Kidney (tissue), 14 donors: ENCODE measurements around the gene ZNF683. TPM values are rescaled to one million over a fixed set of nuclear protein-coding genes. Genes with fewer than 3 reads are reported as not detected.

Experiments
- DNase-seq, 5 donors: peaks; one replicate each; pipeline ENCODE4 v3.0.0-alpha.2; 2013 to 2020
- FAIRE-seq: peaks from 2 replicates; lab custom pipeline; 2012; peaks lifted over from hg19 to GRCh38; lab: Jason Lieb, UNC
- H3K27ac ChIP-seq, 2 donors: one replicate each; pipeline ENCODE4 v1.7.0; 2013; ENCODE audit warnings: low read depth in 2 of 2, low read length in 2 of 2, inconsistent platforms in 1 of 2
- H3K27me3 ChIP-seq: one replicate; pipeline ENCODE4 v1.7.1; 2013; ENCODE audit warnings: low read length, inconsistent platforms; ENCODE audit not compliant: control insufficient read depth, insufficient read depth
- H3K36me3 ChIP-seq, 3 donors: one replicate each; pipeline versions ENCODE4 v1.7.0 to v1.7.1; 2013; ENCODE audit warnings: low read length in 3 of 3, control low read depth in 1 of 3, inconsistent platforms in 1 of 3; ENCODE audit not compliant: insufficient read depth in 3 of 3, control insufficient read depth in 2 of 3
- H3K4me1 ChIP-seq, 3 donors: one replicate each; pipeline versions ENCODE4 v1.7.0 to v1.7.1; 2013; ENCODE audit warnings: low read length in 3 of 3, inconsistent platforms in 1 of 3, low read depth in 1 of 3; ENCODE audit not compliant: control insufficient read depth in 2 of 3, insufficient read depth in 2 of 3
- H3K4me3 ChIP-seq, 3 donors: one replicate each; pipeline versions ENCODE4 v1.7.0 to v1.8.1; 2013; ENCODE audit warnings: low read length in 3 of 3, control low read depth in 1 of 3, inconsistent platforms in 1 of 3
- H3K9ac ChIP-seq, 3 donors: one replicate each; pipeline versions ENCODE4 v1.7.0 to v1.7.1; 2013; ENCODE audit warnings: low read length in 3 of 3, control low read depth in 1 of 3, inconsistent platforms in 1 of 3
- H3K9me3 ChIP-seq, 3 donors: one replicate each; pipeline versions ENCODE4 v1.7.0 to v1.7.1; 2013; ENCODE audit warnings: low read length in 3 of 3, control low read depth in 1 of 3, inconsistent platforms in 1 of 3; ENCODE audit not compliant: control insufficient read depth in 2 of 3, insufficient read depth in 1 of 3
- CTCF ChIP-seq: IDR thresholded peaks from 3 replicates; pipeline ENCODE4 v1.5.1; 2012; ENCODE audit warnings: mild to moderate bottlenecking, moderate library complexity, borderline replicate concordance; ENCODE audit not compliant: insufficient read depth; ENCODE audit errors: extremely low read depth
- intact Hi-C: fragments of 100-400 bp; cut with DNase I; formaldehyde crosslinking; loops from one replicate; pipeline ENCODE4 v1.11.1; 2022
- polyA plus RNA-seq: library from polyadenylated mRNA; stranded (reverse); fragments of 350-450 nt; fragmentation: Illumina TruSeq; extraction: RNeasy Lipid Tissue Mini Kit (QIAGEN cat#74804); gene quantifications from one replicate; pipeline ENCODE4 v1.2.3, GENCODE V29; 2014; ENCODE audit warnings: low read depth, low replicate concordance; ENCODE audit not compliant: insufficient read depth
- total RNA-seq: library from RNA; stranded (reverse); fragmentation: NEBNext Ultra II Directional; extraction: Animal tissue kit (Norgen Biotek cat#: 25700); gene quantifications from one replicate; pipeline ENCODE4 v1.2.1, GENCODE V29; 2021
- donor health status: control.
- donor health status: control.
- donor health status: control.
- donor health status: control.
- donor health status: control.
- donor health status: DM: yes; HTN: yes; CAD: no.
- donor health status: Normal renal cell carcinoma (clear cell type).

Gene ZNF683
- total and polyA plus RNA-seq, 2 donors from 2014 or later, result 0.25 TPM; not detected in 1

- FAIRE-seq, result no peak
- Histone ChIP-seq H3K36me3 (no peaks in the 10 kb centered on the region), H3K9ac (no peak overlapping the region), H3K4me1 (peaks cover 0 to 3% (median 3%) of the 10 kb centered on the region in 3 donors), H3K9me3 (no peaks in the 10 kb centered on the region), H3K4me3 (no peak overlapping the region), H3K27ac (no peak overlapping the region), H3K27me3 (no peaks in the 10 kb centered on the region)
- intact Hi-C loops, result loop anchor here (5.0 kb wide), 1 partner anchor 50 kb away; no protein-coding TSS in a partner anchor
- DNase-seq, result peak in 1 of 5 donors; percentile 61
- no peak for TF ChIP-seq CTCF
Observed at GRCh38 chr1:26322042-26322331, 50.6 kb downstream of the ZNF683 start.

GRCh38 chr1:26321315-26322041, 51.1 kb downstream of the ZNF683 start:
- no peak overlapping the region for H3K9ac ChIP-seq
- no peaks in the 10 kb centered on the region for H3K9me3 ChIP-seq
- H3K36me3 ChIP-seq, result no peaks in the 10 kb centered on the region
- TF ChIP-seq CTCF, result peak; percentile 90
- peaks cover 0 to 3% (median 3%) of the 10 kb centered on the region in 3 donors for H3K4me1 ChIP-seq
- H3K27ac ChIP-seq, result no peak overlapping the region
- intact Hi-C loops, result loop anchor here (5.0 kb wide), 1 partner anchor 49 kb away; no protein-coding TSS in a partner anchor
- no peaks in the 10 kb centered on the region for H3K27me3 ChIP-seq
- DNase-seq (peak; percentile 88 to 94 (median 90)), FAIRE-seq (no peak)
- no peak overlapping the region for H3K4me3 ChIP-seq

- H3K4me3 ChIP-seq, result no peak overlapping the region
- no peak for FAIRE-seq
- intact Hi-C loops, result loop anchor here (5.0 kb wide), 1 partner anchor 49 kb away; no protein-coding TSS in a partner anchor
Observed at GRCh38 chr1:26320896-26321295, 51.7 kb downstream of the ZNF683 start.

More at GRCh38 chr1:26320896-26321295, 51.7 kb downstream of the ZNF683 start:
- Histone ChIP-seq H3K9ac (no peak overlapping the region), H3K36me3 (no peaks in the 10 kb centered on the region), H3K4me1 (peaks cover 0 to 3% (median 3%) of the 10 kb centered on the region in 3 donors), H3K27ac (no peak overlapping the region), H3K9me3 (no peaks in the 10 kb centered on the region), H3K27me3 (no peaks in the 10 kb centered on the region)
- DNase-seq, result no peak
- TF ChIP-seq CTCF, result no peak
